ENCODE data around the gene MAP2K3. TPM values are rescaled to one million over a fixed set of nuclear protein-coding genes. Genes with fewer than 3 reads are reported as not detected.
"Not testable (repeated sequence)": the region's sequence is repeated elsewhere in the genome, so short reads cannot be mapped to it uniquely, and the experiment has no call there.

The MAP2K3 gene
- total and polyA plus RNA-seq, 10 of the 15 experiments (the other 5 are each of a cell fraction or from before 2014, with no cell fraction given), result 0.71 to 39.4 (median 18.6) TPM

DNA sequence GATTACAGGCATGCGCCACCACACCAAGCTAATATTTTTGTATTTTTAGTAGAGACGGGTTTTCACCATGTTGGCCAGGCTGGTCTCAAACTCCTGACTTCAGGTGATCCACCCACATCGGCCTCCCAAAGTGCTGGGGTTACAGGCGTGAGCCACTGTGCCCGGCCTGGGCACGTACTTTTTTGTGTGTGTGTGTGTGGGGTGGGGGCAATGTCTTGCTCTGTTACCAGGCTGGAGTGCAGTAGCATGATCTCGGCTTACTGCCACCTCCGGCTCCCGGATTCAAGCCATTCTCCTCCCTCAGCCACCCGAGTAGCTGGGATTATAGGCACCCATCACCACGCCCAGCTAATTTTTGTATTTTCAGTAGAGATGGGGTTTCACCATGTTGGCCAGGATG is 55.1 kb downstream of the MAP2K3 start:
- DNase-seq (ENCODE audit: low read depth, low spot score); POLR2A ChIA-PET; BruUV-seq (replicated peaks); in situ Hi-C loops (cut with MboI); intact Hi-C loops (cut with micrococcal nuclease; ENCODE audit: unreplicated experiment); FAIRE-seq; H3K79me2 ChIP-seq (ENCODE audit: control insufficient read depth, insufficient read depth, low read length); H3K4me3 ChIP-seq; RAD21 ChIA-PET (ENCODE audit: unreplicated experiment); H4K20me1 ChIP-seq (ENCODE audit: control insufficient read depth, insufficient read depth); H3K36me3 ChIP-seq (ENCODE audit: control insufficient read depth in 2 of 2, insufficient read depth in 2 of 2, low read length in 1 of 2); H3K27ac ChIP-seq (ENCODE audit: control insufficient read depth, insufficient read depth); H3K4me1 ChIP-seq (ENCODE audit: control insufficient read depth, insufficient read depth, low read length); H2AFZ ChIP-seq (ENCODE audit: control insufficient read depth, low read depth, low read length); SMC1A ChIA-PET (ENCODE audit: uncharacterized antibody, unreplicated experiment); H3K9ac ChIP-seq (ENCODE audit: control insufficient read depth, insufficient read depth, low read length); ATAC-seq; H3K4me2 ChIP-seq (ENCODE audit: control insufficient read depth, insufficient read depth); H3K9me3 ChIP-seq (replicated peaks; ENCODE audit: control insufficient read depth, insufficient read depth, low read length); H3K27me3 ChIP-seq (replicated peaks in 1 of 2; ENCODE audit: control insufficient read depth in 2 of 2, insufficient read depth in 2 of 2, low read length in 1 of 2); CTCF ChIA-PET: not testable (repeated sequence)
- WGBS (ENCODE audit: insufficient coverage, insufficient replicate concordance, low lambda C conversion rate, missing lambda C conversion rate), result 42% methylated on average over 11 of the region's 11 CpGs

DNA sequence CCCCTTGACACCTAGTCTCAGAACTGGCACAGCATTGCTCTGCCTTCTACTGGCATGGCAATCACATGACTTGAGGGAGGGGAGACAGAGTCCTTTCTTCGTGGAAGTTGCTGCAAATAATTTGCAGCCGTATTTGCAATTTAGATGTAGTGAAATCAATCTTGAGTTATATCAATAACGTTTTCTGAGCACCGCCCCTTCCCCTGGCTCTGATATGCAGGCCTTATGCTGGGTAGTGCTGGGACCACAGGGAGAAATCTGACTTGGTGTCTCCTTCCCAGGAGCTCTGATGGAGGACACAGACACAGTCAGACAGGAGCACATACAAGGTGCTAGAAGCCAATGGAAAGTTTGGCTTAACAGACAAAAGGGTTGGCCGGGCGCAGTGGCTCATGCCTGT is 55.9 kb downstream of the MAP2K3 start:
- POLR2A ChIA-PET; H3K4me1 ChIP-seq (ENCODE audit: control insufficient read depth, insufficient read depth, low read length); FAIRE-seq; CTCF ChIA-PET; RAD21 ChIA-PET (ENCODE audit: unreplicated experiment); H4K20me1 ChIP-seq (ENCODE audit: control insufficient read depth, insufficient read depth); H3K4me3 ChIP-seq; H3K79me2 ChIP-seq (ENCODE audit: control insufficient read depth, insufficient read depth, low read length); DNase-seq (ENCODE audit: low read depth, low spot score); H3K9me3 ChIP-seq (replicated peaks; ENCODE audit: control insufficient read depth, insufficient read depth, low read length); ATAC-seq; H3K4me2 ChIP-seq (ENCODE audit: control insufficient read depth, insufficient read depth); BruUV-seq (replicated peaks); in situ Hi-C loops (cut with MboI); H3K27me3 ChIP-seq (replicated peaks in 1 of 2; ENCODE audit: control insufficient read depth in 2 of 2, insufficient read depth in 2 of 2, low read length in 1 of 2); H2AFZ ChIP-seq (ENCODE audit: control insufficient read depth, low read depth, low read length); SMC1A ChIA-PET (ENCODE audit: uncharacterized antibody, unreplicated experiment); H3K36me3 ChIP-seq (ENCODE audit: control insufficient read depth in 2 of 2, insufficient read depth in 2 of 2, low read length in 1 of 2); H3K9ac ChIP-seq (ENCODE audit: control insufficient read depth, insufficient read depth, low read length); intact Hi-C loops (cut with micrococcal nuclease; ENCODE audit: unreplicated experiment); H3K27ac ChIP-seq (ENCODE audit: control insufficient read depth, insufficient read depth): not testable (repeated sequence)
- WGBS (ENCODE audit: insufficient coverage, insufficient replicate concordance, low lambda C conversion rate, missing lambda C conversion rate), result 37% methylated on average over 6 of the region's 6 CpGs

DNA sequence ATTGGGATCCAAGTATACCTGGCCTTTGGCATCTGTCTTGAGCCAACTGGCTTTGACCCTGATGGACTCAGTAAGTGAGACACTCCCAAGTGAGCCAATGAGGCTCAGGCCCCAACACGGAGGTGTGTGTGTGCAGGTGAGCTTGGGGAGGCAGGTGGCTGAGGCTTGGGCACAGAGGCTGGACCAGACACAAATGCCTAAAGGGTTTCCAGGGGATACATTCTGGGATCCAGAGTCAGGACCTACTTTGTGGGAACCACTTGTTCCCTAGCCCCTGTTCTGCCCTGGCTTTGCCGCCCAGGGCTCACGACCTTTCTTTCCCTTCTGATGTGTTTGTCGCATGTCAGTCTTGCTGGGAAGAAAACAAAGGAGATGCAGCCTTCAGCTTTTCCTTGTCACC is 56.8 kb downstream of the MAP2K3 start:
- H3K4me3 ChIP-seq; DNase-seq (ENCODE audit: low read depth, low spot score); H2AFZ ChIP-seq (ENCODE audit: control insufficient read depth, low read depth, low read length); H4K20me1 ChIP-seq (ENCODE audit: control insufficient read depth, insufficient read depth); BruUV-seq (replicated peaks); H3K4me1 ChIP-seq (ENCODE audit: control insufficient read depth, insufficient read depth, low read length); SMC1A ChIA-PET (ENCODE audit: uncharacterized antibody, unreplicated experiment); POLR2A ChIA-PET; H3K9ac ChIP-seq (ENCODE audit: control insufficient read depth, insufficient read depth, low read length); H3K36me3 ChIP-seq (ENCODE audit: control insufficient read depth in 2 of 2, insufficient read depth in 2 of 2, low read length in 1 of 2); H3K27ac ChIP-seq (ENCODE audit: control insufficient read depth, insufficient read depth); ATAC-seq; CTCF ChIA-PET; FAIRE-seq; H3K27me3 ChIP-seq (replicated peaks in 1 of 2; ENCODE audit: control insufficient read depth in 2 of 2, insufficient read depth in 2 of 2, low read length in 1 of 2); H3K4me2 ChIP-seq (ENCODE audit: control insufficient read depth, insufficient read depth); intact Hi-C loops (cut with micrococcal nuclease; ENCODE audit: unreplicated experiment); H3K79me2 ChIP-seq (ENCODE audit: control insufficient read depth, insufficient read depth, low read length); RAD21 ChIA-PET (ENCODE audit: unreplicated experiment); H3K9me3 ChIP-seq (replicated peaks; ENCODE audit: control insufficient read depth, insufficient read depth, low read length); in situ Hi-C loops (cut with MboI): not testable (repeated sequence)
- WGBS (ENCODE audit: insufficient coverage, insufficient replicate concordance, low lambda C conversion rate, missing lambda C conversion rate), result 54% methylated on average over 3 of the region's 4 CpGs

DNA sequence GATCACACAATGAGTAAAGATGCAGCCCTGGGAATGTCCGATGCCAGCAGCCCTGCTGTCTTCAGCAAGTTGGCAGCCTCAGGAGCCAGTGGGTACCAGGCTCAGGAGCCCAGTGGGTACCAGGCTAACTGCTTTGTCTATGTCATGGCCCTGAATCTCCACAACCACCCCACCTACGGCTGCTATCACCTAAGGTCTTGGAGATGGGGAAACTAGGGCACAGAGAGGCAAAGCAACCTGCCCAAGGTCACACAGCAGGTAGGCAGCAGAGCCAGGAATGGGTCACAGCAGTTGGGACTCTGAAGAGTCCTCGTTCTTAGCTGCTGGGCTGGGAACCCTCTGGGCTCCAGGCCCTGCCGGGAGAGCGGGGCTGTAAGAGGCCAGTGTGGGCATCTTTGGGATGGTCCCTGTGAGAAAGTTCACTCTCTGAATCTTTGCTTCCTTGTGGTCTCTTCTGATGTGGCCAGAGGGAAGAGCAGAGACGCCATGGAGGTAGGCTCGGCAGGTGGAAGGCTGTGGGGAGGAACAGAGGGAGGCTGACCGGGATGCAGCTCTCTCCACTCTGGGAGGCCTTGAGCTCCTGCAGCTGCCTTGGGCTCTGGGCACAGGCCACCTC is 57.5 kb downstream of the MAP2K3 start:
- POLR2A ChIA-PET; H3K4me3 ChIP-seq; H3K27ac ChIP-seq (ENCODE audit: control insufficient read depth, insufficient read depth): not testable (repeated sequence)

More for the DNA sequence above, 57.5 kb downstream of the MAP2K3 start:
- H3K9me3 ChIP-seq (replicated peaks; ENCODE audit: control insufficient read depth, insufficient read depth, low read length); H3K79me2 ChIP-seq (ENCODE audit: control insufficient read depth, insufficient read depth, low read length); CTCF ChIA-PET; H3K4me1 ChIP-seq (ENCODE audit: control insufficient read depth, insufficient read depth, low read length); SMC1A ChIA-PET (ENCODE audit: uncharacterized antibody, unreplicated experiment); RAD21 ChIA-PET (ENCODE audit: unreplicated experiment); in situ Hi-C loops (cut with MboI); H3K4me2 ChIP-seq (ENCODE audit: control insufficient read depth, insufficient read depth); ATAC-seq; H3K9ac ChIP-seq (ENCODE audit: control insufficient read depth, insufficient read depth, low read length); intact Hi-C loops (cut with micrococcal nuclease; ENCODE audit: unreplicated experiment); H2AFZ ChIP-seq (ENCODE audit: control insufficient read depth, low read depth, low read length); H3K36me3 ChIP-seq (ENCODE audit: control insufficient read depth in 2 of 2, insufficient read depth in 2 of 2, low read length in 1 of 2); FAIRE-seq; H3K27me3 ChIP-seq (replicated peaks in 1 of 2; ENCODE audit: control insufficient read depth in 2 of 2, insufficient read depth in 2 of 2, low read length in 1 of 2); H4K20me1 ChIP-seq (ENCODE audit: control insufficient read depth, insufficient read depth); BruUV-seq (replicated peaks); DNase-seq (ENCODE audit: low read depth, low spot score): not testable (repeated sequence)
- WGBS (ENCODE audit: insufficient coverage, insufficient replicate concordance, low lambda C conversion rate, missing lambda C conversion rate), result 25% methylated on average over 8 of the region's 8 CpGs
